Measurements from ENCODE around the gene MYO3A.

- TF ChIP-seq, protein P1, sequence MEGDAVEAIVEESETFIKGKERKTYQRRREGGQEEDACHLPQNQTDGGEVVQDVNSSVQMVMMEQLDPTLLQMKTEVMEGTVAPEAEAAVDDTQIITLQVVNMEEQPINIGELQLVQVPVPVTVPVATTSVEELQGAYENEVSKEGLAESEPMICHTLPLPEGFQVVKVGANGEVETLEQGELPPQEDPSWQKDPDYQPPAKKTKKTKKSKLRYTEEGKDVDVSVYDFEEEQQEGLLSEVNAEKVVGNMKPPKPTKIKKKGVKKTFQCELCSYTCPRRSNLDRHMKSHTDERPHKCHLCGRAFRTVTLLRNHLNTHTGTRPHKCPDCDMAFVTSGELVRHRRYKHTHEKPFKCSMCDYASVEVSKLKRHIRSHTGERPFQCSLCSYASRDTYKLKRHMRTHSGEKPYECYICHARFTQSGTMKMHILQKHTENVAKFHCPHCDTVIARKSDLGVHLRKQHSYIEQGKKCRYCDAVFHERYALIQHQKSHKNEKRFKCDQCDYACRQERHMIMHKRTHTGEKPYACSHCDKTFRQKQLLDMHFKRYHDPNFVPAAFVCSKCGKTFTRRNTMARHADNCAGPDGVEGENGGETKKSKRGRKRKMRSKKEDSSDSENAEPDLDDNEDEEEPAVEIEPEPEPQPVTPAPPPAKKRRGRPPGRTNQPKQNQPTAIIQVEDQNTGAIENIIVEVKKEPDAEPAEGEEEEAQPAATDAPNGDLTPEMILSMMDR (IDR thresholded peaks at IDR 0.05) = no peak
- TF ChIP-seq POLR2A (IDR thresholded peaks at IDR 0.05) = no peak
Observed at GRCh38 chr10:26212511-26212910, 278.5 kb downstream of the MYO3A start.

Measured in uterus (tissue), 2 donors.